Chondrocyte (in vitro differentiated cells): ENCODE results near the gene PDE2A. TPM values are rescaled to one million over a fixed set of nuclear protein-coding genes. Genes with fewer than 3 reads are reported as not detected.

Experiments used
- DNase-seq: peaks from one replicate; pipeline ENCODE4 v3.0.0; 2021; ENCODE audit warnings: mixed read lengths, low spot score
- H3K27ac Mint-ChIP-seq: one replicate; pipeline ENCODE4 v1.8.0; 2021; ENCODE audit warnings: mild to moderate bottlenecking, moderate library complexity, mixed read lengths; ENCODE audit not compliant: unreplicated experiment
- H3K27me3 Mint-ChIP-seq: 2 replicates; pipeline ENCODE4 v1.8.0; 2021; ENCODE audit warnings: low read depth, mixed read lengths
- H3K36me3 Mint-ChIP-seq: 2 replicates; pipeline ENCODE4 v1.8.0; 2021; ENCODE audit warnings: low read depth, mixed read lengths
- H3K4me1 Mint-ChIP-seq: 2 replicates; pipeline ENCODE4 v1.8.0; 2021; ENCODE audit warnings: low read depth, mild to moderate bottlenecking, mixed read lengths
- H3K4me3 Mint-ChIP-seq: one replicate; pipeline ENCODE4 v1.8.0; 2021; ENCODE audit warnings: mild to moderate bottlenecking, moderate library complexity, mixed read lengths; ENCODE audit not compliant: unreplicated experiment
- H3K9me3 Mint-ChIP-seq: 2 replicates; pipeline ENCODE4 v1.8.0; 2021; ENCODE audit warnings: low read depth, mixed read lengths
- microRNA-seq: library from miRNA; unstranded; fragments of <30 nt; microRNA quantifications from one replicate; pipeline ENCODE4 v1.2.0, GENCODE V29; 2020; ENCODE audit warnings: borderline number of aligned reads
- total RNA-seq: library from RNA; stranded (reverse); gene quantifications from 3 replicates; pipeline ENCODE4 v1.2.1, GENCODE V29; 2021
- TF ChIP-seq, protein P1 (sequence below): fragments of 200-600 bp; sonication (generic); IDR thresholded peaks from 2 replicates; pipeline ENCODE4 v1.5.0; 2021; ENCODE audit warnings: antibody characterized with exemption, mild to moderate bottlenecking, moderate library complexity

The PDE2A gene
- total RNA-seq, 1 donor from 2014 or later, result not detected

DNA sequence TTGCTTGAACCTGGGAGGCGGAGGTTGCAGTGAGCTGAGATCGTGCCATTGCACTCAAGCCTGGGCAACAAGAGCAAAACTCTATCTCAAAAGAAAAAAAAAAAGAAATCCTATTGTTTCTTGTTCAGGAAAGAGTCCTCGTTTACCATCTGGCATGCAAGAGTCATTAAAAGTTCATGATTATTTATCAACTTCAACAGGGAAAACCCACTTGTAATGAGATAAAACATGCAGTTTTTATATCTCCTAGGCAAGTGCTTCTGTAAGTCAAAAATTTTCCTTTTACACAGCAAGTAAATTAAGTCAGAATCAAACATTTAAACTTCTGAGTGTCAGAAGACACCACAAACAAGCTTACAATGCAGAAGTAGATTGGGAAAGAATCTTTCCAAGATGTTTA lies 145.2 kb downstream of the PDE2A start:
- Mint-ChIP-seq H3K36me3 (peaks cover 4% of the 10 kb centered on the region), H3K27me3 (peaks cover 34% of the 10 kb centered on the region), H3K4me1 (no peaks in the 10 kb centered on the region), H3K27ac (no peak overlapping the region), H3K9me3 (no peaks in the 10 kb centered on the region), H3K4me3 (no peak overlapping the region)
- TF ChIP-seq, protein P1, sequence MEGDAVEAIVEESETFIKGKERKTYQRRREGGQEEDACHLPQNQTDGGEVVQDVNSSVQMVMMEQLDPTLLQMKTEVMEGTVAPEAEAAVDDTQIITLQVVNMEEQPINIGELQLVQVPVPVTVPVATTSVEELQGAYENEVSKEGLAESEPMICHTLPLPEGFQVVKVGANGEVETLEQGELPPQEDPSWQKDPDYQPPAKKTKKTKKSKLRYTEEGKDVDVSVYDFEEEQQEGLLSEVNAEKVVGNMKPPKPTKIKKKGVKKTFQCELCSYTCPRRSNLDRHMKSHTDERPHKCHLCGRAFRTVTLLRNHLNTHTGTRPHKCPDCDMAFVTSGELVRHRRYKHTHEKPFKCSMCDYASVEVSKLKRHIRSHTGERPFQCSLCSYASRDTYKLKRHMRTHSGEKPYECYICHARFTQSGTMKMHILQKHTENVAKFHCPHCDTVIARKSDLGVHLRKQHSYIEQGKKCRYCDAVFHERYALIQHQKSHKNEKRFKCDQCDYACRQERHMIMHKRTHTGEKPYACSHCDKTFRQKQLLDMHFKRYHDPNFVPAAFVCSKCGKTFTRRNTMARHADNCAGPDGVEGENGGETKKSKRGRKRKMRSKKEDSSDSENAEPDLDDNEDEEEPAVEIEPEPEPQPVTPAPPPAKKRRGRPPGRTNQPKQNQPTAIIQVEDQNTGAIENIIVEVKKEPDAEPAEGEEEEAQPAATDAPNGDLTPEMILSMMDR, result no peak
- DNase-seq, result no peak

DNA sequence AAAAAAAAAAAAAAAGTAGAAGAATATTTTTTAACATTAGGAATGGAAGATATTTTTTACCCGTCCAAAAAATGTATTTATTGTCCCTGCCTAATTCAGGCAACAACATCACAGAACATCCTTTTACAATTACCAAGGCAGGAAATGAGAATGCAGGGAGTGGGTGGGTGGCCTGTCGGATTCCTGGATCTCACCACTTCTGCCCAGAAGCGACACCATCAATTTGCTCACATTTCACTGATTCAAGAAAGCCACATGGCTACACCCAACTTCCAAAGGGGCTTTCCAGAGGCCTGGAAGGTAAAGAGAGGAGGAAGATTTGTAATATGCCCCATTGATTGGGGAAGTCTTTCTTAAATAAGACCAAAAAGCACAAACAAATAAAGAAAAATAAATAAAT lies 146.1 kb downstream of the PDE2A start:
- TF ChIP-seq, protein P1, result no peak
- Mint-ChIP-seq H3K9me3 (no peaks in the 10 kb centered on the region), H3K36me3 (peaks cover 4% of the 10 kb centered on the region), H3K27ac (no peak overlapping the region), H3K27me3 (peaks cover 40% of the 10 kb centered on the region), H3K4me1 (no peaks in the 10 kb centered on the region), H3K4me3 (no peak overlapping the region)
- DNase-seq, result no peak

Small RNA genes lying within 50 kb of the gene (microRNA-seq; reads per million reads assigned to microRNA genes)
- gene MIR139, result 49.3 reads per million, percentile 51 among the genes with 10 or more reads in this experiment

Other genes starting within 250 kb of the PDE2A start
- 17.7 to 23.1 TPM (median 17.7 TPM) in 3 replicates for gene CLPB, start 239.9 kb downstream of the PDE2A start, total RNA-seq
- 45.3 to 67.4 TPM (median 48.1 TPM) in 3 replicates for gene ARAP1, start 78.0 kb upstream of the PDE2A start, total RNA-seq
- gene STARD10, start 119.6 kb upstream of the PDE2A start, total RNA-seq, result 58.8 to 81.0 TPM (median 79.4 TPM) in 3 replicates
- gene ATG16L2, start 140.0 kb upstream of the PDE2A start, total RNA-seq, result 7.9 to 14.8 TPM (median 9.9 TPM) in 3 replicates